ENCODE data around the gene PLCH2.

PLCH2 gene

DNA sequence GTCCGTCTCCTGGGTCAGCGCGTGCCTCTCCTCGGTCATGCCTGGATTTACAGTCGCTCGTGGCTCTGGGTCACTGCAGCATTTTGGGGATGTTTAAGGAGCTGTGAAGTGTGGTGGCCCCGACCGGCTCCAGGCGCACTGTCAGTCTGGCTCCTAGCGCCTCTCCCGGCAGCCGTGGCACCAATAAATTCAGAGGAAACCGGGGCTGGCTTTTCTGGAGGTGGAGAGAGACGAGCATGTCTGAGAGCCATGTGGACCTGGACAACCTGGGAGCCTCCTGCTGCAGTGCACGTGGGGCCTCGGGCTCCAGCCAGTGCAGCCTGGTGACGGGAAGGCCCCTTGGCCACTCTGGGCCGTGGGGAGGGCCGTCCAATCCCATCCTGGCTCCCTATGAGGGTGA lies 17.1 kb downstream of the PLCH2 start:
- no peak overlapping the region for H3K4me3 ChIP-seq (ENCODE audit: low read length)
- DNase-seq (ENCODE audit: low read depth), result no peak
- no peak for TF ChIP-seq CTCF (conservative IDR thresholded peaks at IDR 0.05; ENCODE audit: low read length)

- no peak for TF ChIP-seq CTCF (conservative IDR thresholded peaks at IDR 0.05; ENCODE audit: low read length)
- no peak for DNase-seq (ENCODE audit: low read depth)
- no peak overlapping the region for H3K4me3 ChIP-seq (ENCODE audit: low read length)
Measured at GRCh38 chr1:2493691-2494322, 17.7 kb downstream of the PLCH2 start.

- no peak overlapping the region for H3K4me3 ChIP-seq (ENCODE audit: low read length)
- DNase-seq (ENCODE audit: low read depth), result peak; percentile 59
- TF ChIP-seq CTCF (conservative IDR thresholded peaks at IDR 0.05; ENCODE audit: low read length), result no peak
Measured at GRCh38 chr1:2494323-2494693, 18.2 kb downstream of the PLCH2 start.

DNA sequence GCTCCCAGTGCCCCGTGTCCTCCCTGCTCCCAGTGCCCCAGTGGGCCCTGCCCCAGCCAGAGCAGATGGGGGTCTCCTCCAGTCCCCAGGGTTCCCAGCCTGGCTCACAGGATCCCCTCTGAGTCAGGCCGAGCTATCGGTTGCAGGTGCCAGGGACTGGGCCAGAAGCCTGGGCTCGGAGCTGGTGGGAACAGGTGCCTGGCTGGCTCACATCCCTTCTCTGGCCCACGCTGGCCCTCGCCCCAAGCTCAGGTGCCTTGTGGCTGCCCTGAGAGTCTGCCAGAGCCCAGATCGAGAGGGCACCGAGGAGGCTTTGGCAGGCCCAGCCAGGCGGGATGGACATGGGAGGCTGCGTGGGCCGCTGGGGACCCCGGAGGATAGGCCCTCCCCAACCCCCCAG lies 18.9 kb downstream of the PLCH2 start:
- no peak for TF ChIP-seq CTCF (conservative IDR thresholded peaks at IDR 0.05; ENCODE audit: low read length)
- no peak overlapping the region for H3K4me3 ChIP-seq (ENCODE audit: low read length)
- DNase-seq (ENCODE audit: low read depth), result no peak

- no peak for DNase-seq (ENCODE audit: low read depth)
- H3K4me3 ChIP-seq (ENCODE audit: low read length), result no peak overlapping the region
- TF ChIP-seq CTCF (conservative IDR thresholded peaks at IDR 0.05; ENCODE audit: low read length), result no peak
Measured at GRCh38 chr1:2495546-2495945, 19.5 kb downstream of the PLCH2 start.

DNA sequence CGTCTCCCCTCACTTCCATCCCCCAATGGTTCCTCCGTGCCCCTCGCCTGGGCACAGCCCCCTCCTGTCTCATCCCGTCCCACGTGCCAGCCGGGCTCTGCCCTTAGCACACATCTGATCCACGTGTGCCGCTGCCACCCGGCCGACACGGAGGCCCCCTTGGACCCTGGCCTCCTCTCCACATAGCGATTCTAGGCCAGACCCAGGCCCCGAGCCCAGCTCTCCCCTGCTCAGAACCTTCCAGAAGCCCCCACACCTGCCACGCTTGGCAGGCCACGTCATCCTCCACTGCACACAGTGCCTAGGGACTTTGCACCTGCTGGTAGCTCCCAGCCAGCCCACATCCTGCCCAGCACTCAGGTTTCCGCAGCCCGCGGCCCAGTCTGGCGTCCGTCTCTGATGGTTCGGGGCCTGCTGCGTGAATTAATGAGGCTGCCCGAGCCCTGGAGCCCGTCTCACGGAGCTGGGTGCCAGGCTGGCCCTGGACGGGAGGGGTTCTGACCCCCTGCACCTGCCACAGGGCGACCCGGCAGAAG lies 20.1 kb downstream of the PLCH2 start:
- DNase-seq (ENCODE audit: low read depth), result no peak
- no peak overlapping the region for H3K4me3 ChIP-seq (ENCODE audit: low read length)

More for the DNA sequence above, 20.1 kb downstream of the PLCH2 start:
- no peak for TF ChIP-seq CTCF (conservative IDR thresholded peaks at IDR 0.05; ENCODE audit: low read length)
